DLD1 (cell line): ENCODE data around the gene CRYBA2.

Experiments used
- in situ Hi-C: cut with HindIII; loops from 2 replicates; pipeline ENCODE4 v1.10.0; 2017; ENCODE audit warnings: low sequenced_read_pairs

CRYBA2 gene

GRCh38 chr2:219024059-219024458, 30.8 kb upstream of the CRYBA2 start:
- in situ Hi-C loops, result no loop called here

GRCh38 chr2:219023045-219023605, 29.9 kb upstream of the CRYBA2 start:
- in situ Hi-C loops, result no loop called here

GRCh38 chr2:219022616-219023015, 29.4 kb upstream of the CRYBA2 start:
- in situ Hi-C loops, result no loop called here

GRCh38 chr2:219022041-219022440, 28.8 kb upstream of the CRYBA2 start:
- in situ Hi-C loops, result no loop called here

- in situ Hi-C loops, result no loop called here
These were observed 28.4 kb upstream of the CRYBA2 start for GRCh38 chr2:219021591-219021990.

- in situ Hi-C loops, result no loop called here
These were observed 27.6 kb upstream of the CRYBA2 start for GRCh38 chr2:219020604-219021365.

- in situ Hi-C loops, result no loop called here
These were observed 26.2 kb upstream of the CRYBA2 start for GRCh38 chr2:219019436-219019835.

GRCh38 chr2:219018726-219019125, 25.5 kb upstream of the CRYBA2 start:
- in situ Hi-C loops, result no loop called here

GRCh38 chr2:219018286-219018685, 25.1 kb upstream of the CRYBA2 start:
- in situ Hi-C loops, result no loop called here

- in situ Hi-C loops, result no loop called here
These were observed 24.1 kb upstream of the CRYBA2 start for GRCh38 chr2:219017201-219017931.

- in situ Hi-C loops, result no loop called here
These were observed 23.5 kb upstream of the CRYBA2 start for GRCh38 chr2:219016721-219017120.

GRCh38 chr2:219010873-219011272, 17.7 kb upstream of the CRYBA2 start:
- in situ Hi-C loops, result loop anchor here (5.0 kb wide), 1 partner anchor 41 kb away; no protein-coding TSS in a partner anchor

GRCh38 chr2:219010162-219010756, 17.0 kb upstream of the CRYBA2 start:
- in situ Hi-C loops, result loop anchor here (5.0 kb wide), 1 partner anchor 42 kb away; no protein-coding TSS in a partner anchor

- in situ Hi-C loops, result no loop called here
These were observed 16.1 kb upstream of the CRYBA2 start for GRCh38 chr2:219009294-219009693.

- in situ Hi-C loops, result no loop called here
These were observed 10.8 kb upstream of the CRYBA2 start for GRCh38 chr2:219003979-219004378.

GRCh38 chr2:219003267-219003634, 10.0 kb upstream of the CRYBA2 start:
- in situ Hi-C loops, result no loop called here

GRCh38 chr2:219002395-219003266, 9.4 kb upstream of the CRYBA2 start:
- in situ Hi-C loops, result no loop called here

- in situ Hi-C loops, result no loop called here
These were observed 8.6 kb upstream of the CRYBA2 start for GRCh38 chr2:219001577-219002394.

GRCh38 chr2:219001100-219001576, 7.9 kb upstream of the CRYBA2 start:
- in situ Hi-C loops, result no loop called here

- in situ Hi-C loops, result no loop called here
These were observed 7.3 kb upstream of the CRYBA2 start for GRCh38 chr2:219000569-219000960.
